LoVo (cell line): ENCODE results near the gene USP22.
"Not testable (repeated sequence)": the region's sequence is repeated elsewhere in the genome, so short reads cannot be mapped to it uniquely, and the experiment has no call there.

ENCODE experiments used
- DNase-seq: peaks from one replicate; pipeline ENCODE4 v3.0.0-alpha.2; 2016; ENCODE audit warnings: low spot score

Gene USP22

DNA sequence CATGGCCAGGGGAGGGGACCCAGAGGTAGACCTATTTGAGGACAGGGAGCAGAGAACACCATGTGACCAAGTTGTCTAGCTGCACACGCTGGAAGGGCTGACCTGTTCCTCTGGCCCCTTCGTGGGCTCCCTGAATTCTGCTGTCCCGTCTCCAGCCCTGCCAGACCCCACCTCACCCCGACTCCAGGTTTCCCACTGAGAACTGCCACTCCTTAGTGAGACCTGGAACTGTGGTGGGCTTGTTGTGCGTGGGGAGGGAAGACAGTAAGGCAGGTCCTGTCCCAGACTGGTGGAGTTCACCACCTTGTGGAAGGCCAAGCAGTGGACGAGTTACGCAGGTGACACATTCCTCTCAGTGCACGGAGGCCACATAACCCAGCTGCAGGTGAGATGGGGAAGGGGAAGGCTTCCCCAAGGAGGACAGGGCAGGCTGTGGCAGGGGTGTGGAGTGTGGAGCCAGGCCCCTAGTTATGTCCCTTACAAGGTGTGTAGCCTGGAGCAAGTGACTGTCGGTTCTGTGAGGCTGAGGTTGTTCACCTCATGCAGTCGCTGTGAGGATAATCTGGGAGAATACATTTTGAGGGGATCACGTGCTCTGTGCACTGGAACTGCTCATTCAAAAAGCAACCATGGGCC lies 54.7 kb downstream of the USP22 start:
- DNase-seq: no peak

- no peak for DNase-seq
Measured at GRCh38 chr17:20987511-20987910, 55.3 kb downstream of the USP22 start.

DNA sequence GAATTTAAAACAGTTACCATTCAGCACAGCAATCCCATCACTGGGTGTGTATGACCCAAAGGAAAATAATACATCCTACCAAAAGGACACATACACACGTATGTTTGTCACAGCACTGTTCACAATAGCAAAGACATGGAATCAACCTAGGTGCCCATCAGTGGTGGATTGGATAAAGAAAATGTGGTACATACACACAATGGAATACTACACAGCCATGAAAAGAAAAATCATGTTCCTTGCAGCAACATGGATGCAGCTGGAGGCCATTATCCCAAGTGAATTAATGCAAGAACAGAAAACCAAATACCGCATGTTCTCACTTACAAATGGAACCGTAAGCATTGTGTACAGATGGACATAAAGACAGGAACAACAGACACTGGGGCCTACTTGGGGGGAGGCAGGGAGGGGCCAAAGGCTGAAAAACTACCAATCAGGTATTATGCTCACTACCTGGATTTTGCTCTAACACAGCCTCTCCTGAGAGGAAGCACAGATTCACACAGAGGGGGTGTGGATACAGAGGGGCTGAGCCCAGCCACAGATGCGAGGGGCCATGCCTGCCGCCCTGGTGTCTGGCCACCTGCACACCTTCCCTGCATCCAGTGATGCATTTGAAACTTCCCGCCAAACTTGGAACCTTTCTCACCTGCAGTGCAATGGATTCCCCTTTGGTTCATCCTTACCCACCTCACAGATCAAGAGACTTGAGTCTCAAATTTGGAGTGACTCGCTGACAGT lies 55.9 kb downstream of the USP22 start:
- no peak for DNase-seq

GRCh38 chr17:20983359-20983637 lies 59.5 kb downstream of the USP22 start:
- no peak for DNase-seq

- no peak for DNase-seq
Measured at GRCh38 chr17:20982589-20983358, 60.0 kb downstream of the USP22 start.

DNA sequence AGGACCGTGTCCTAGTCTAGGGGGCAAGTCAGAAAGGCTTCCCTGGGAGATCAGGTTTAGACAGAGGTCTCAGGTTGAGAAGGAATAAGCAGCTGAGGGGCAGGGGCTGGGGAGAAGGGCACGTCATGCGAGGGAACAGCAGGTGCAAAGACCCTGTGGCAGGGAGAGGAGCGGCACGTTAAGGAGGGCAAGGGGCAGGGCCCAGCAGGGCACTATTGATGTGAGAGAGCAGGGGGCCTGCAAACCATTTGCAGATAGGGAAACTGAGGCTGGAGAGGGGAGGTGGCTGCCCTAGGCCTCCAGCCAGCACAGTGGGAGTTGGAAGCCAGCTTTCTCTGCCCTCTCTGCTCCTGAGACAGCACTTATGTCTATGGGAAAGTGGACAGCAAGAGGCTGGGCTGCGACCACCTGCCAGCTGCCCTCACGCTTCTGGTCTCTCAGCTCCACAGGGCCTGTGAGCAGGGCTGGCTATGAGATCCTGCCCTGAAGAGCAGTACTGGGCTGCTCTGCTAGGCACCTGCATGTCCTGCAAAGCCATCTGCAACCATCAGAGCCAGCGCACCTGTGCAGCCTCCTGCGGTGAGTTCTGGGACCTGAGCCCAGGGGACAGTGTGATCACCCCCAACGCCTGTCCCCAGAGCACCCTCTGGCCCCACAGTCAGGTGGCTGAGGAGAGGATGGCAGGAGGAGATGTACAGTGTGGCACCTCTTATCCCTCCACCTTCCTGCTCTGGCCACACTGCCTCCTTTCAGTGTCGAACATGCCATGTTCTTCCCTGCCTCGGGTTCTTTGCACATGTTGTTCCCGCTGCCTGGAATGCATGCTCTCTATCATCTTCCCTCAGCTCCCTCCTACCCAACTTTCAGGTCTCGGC lies 61.5 kb downstream of the USP22 start:
- no peak for DNase-seq

DNA sequence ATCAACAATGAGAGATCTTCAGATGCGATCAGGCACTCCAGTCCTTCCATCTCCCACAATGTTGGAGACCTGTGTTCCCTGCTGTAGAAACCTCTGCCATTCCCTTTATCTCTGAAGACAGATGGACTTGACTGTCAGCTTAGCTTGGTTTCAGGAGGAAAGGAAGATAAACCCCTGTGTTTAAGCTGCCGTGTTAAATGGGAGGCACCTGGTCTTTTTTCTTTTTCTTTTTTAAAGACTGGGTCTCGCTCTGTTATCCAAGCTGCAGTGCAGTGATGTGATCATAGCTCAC lies 63.1 kb downstream of the USP22 start:
- DNase-seq: no peak

DNA sequence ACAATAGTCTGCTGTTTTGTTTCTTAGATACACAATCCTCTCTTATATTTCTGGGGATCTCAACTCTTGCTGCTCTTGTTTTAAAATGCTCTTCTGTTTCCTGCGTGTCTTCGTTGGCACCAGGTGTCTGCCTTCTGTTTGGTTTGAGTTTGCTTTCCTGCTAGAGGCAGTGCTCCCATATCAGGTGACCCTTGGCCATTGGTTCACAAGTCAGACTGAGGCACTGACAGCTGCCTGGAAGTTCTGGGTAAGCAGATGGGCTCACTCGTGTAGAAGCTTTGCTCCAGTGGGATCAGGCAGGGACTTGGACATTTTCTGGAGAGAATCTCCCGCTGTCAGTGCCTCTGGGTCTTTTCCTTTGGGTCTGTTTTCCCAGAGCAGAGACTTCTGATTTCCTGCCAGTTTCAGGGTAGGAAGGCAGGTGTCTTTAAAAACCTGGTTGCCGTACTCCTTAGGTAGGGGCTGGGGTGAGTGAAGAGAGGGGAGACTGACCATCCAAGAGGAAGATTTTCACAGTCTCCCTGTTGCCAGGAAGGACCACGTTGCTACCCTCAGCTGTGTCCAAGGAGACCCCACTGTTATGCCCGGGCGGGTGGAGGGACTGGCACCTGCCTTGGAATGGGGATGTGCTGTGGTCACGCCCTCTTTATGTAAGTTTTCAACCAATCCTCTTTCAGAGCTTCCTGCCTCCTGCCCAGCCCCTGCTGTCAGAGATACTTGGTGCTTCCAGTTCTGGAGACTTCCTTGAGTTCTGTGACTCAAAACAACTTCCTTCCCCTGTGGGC lies 63.6 kb downstream of the USP22 start:
- DNase-seq: not testable (repeated sequence)

DNA sequence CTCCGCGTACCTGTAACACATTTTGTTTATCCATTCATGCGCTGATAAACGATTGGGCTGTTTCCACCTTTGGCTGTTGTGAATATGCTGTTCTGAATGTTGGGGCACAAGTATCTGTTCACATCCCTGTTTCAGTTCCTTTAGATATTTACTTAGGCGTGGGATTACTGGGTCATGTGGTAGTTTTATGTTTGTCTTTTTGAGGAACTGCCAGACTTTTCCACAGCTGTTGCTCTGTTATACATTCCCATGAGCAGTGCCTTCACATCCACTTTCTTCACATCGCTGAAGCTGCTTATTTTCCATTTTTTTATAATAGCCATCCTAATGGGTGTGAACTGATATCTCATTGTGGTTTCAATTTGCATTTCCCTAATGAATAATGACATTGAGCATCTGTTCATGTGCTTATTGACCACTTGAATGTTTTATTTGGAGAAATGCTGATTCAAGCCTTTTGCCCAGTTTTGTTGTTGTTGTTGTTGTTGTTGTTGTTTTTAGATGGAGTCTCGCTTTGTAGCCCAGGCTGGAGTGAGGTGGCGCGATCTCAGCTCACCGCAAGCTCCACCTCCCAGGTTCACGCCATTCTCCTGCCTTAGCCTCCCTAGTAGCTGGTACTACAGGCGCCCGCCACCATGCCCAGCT lies 65.1 kb downstream of the USP22 start:
- DNase-seq: not testable (repeated sequence)

GRCh38 chr17:20975566-20975965 lies 67.2 kb downstream of the USP22 start:
- DNase-seq: no peak

DNA sequence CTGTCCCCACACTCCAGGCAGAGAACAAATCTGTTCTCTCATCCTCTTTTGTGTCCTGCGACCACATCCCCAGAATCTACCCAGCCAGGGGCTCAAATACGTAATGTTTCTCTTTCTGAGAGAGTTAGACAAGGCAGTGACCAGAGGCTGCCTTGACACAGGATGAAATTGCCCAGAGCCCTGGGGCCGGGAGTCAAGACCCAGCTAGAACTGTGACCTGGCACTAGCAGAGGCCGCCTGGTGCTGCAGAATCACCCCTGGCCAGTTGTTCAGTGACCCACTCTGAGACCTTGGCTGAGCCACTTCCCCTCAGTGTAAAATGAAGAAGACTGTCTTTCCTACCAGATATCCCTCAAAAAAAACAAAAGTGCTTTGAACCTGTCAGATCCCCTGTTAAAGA lies 72.5 kb downstream of the USP22 start:
- DNase-seq: no peak

DNA sequence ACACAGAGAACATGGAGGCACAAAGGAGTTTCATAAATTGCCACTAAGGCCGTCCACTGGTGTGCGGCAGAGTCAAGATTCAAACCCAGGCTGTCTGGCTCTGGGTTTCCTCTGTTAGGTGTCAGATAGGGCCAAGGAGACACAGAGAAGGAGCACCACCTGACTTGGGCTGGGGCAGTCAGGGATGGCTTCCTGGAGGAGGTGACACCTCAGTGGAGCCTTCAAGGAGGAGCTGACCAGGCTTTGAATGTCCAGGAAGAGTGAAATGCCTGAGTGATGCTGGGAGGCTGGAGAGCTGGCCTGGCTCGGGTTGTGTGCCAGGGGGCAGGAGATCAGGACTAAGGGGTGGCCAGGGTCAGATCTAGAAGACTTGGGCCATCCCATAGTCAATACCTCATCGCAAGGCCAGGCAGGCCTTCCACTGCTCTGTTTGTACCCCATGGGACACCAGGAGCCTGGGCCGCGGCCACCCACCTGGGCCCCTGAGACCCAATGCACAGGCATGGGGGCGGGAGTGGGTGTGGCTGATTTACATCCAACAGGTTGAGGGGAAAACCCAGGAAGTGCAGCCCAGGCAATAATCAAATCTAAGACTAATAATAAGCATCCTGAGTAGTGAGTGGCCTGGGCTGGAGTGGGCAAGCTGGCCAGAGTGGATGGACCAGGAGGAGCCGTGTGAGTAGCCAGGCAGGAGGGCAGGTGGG lies 73.7 kb downstream of the USP22 start:
- DNase-seq: no peak

DNA sequence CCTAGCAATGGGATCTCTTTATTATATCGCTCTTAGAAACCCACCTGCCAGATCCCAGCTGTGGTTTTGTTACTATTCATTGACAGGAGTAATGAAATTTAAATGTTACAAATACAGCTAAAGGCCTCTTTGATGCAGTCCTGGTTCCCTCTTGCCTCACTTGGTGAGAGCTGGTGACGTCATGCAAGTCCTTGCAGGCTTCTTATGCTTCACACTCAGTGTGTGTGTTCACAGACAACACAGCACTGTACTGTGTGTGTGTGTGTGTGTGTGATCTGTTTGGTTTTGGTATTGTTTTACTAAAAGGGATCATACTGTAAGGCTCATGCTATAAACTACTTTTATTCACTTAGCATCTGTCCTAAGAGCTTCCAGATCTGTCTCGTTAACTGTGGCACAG lies 75.0 kb downstream of the USP22 start:
- no peak for DNase-seq

GRCh38 chr17:20966870-20967269 lies 75.9 kb downstream of the USP22 start:
- no peak for DNase-seq

DNA sequence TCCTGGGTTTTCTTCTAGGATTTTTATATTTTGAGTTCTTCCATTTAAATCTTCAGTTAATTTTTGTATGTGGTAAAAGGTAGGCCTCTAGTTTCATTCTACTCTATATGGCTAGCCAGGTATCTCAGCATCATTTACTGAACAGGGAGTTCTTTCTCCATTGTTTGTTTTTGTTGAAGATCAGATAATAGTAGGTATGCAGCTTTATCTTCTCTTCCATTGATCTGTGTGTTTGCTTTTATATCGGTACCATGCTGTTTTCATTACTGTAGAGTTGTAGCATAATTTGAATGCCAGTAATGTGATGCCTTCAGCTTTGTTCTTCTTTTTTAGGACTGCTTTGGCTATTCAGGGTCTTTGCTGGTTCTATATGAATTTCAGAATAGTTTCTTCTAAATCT lies 77.3 kb downstream of the USP22 start:
- DNase-seq: no peak

- no peak for DNase-seq
Measured at GRCh38 chr17:20961586-20961985, 81.2 kb downstream of the USP22 start.

GRCh38 chr17:20960871-20961270 lies 81.9 kb downstream of the USP22 start:
- no peak for DNase-seq

- no peak for DNase-seq
Measured at GRCh38 chr17:20955427-20956323, 87.1 kb downstream of the USP22 start.

DNA sequence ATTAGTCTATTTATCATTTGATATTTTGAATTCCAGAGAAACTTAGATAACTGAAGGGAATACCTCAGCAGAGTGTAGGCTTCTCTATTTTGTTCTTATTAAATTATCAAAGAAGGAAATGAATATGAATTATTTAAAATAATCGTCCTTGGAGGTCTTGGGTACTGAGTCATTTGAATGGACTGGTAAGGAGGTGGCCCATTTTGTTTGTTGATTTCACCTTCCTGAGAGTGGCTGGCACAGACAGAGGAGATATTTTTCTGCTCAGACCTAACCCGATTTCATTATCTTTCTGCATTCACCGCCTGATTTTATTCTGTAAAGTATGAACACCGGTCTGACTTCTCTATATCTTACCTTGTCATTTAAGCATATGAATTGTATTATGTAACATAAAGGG lies 88.0 kb downstream of the USP22 start:
- no peak for DNase-seq

- no peak for DNase-seq
Measured at GRCh38 chr17:20952183-20952582, 90.6 kb downstream of the USP22 start.
